T-helper 1 cell treated with Interleukin-12 subunit alpha and Interleukin-12 subunit beta and Interleukin-4 antibody, amounts not matched to agents 30 ng/mL and 1 ng/mL, for 36 hours (primary cell): ENCODE measurements around the gene PLEKHA4. TPM values are rescaled to one million over a fixed set of nuclear protein-coding genes. Genes with fewer than 3 reads are reported as not detected.
"Not testable (repeated sequence)": the region's sequence is repeated elsewhere in the genome, so short reads cannot be mapped to it uniquely, and the experiment has no call there.

Experiments
- intact Hi-C: fragments of 100-400 bp; cut with micrococcal nuclease; formaldehyde crosslinking; loops from one replicate; pipeline ENCODE4 v1.15.1; 2024
- total RNA-seq: library from RNA; stranded (reverse); gene quantifications from 2 replicates; pipeline ENCODE4 v1.2.3, GENCODE V29; 2022

The PLEKHA4 gene
- 1.3 and 3.2 TPM in 2 replicates for total RNA-seq

GRCh38 chr19:48868114-48868886 is at the start of gene PLEKHA4:
TSS of gene PLEKHA4 (minus strand) at chr19:48868617. CDS start at chr19:48867620, 997 bp downstream.
- intact Hi-C loops: no loop called here

GRCh38 chr19:48918071-48918470 is 49.7 kb upstream of the PLEKHA4 start:
- intact Hi-C loops: no loop called here

- intact Hi-C loops: no loop called here
These were observed 47.3 kb upstream of the PLEKHA4 start for GRCh38 chr19:48915757-48916156.

- intact Hi-C loops: no loop called here
These were observed 45.8 kb upstream of the PLEKHA4 start for GRCh38 chr19:48914181-48914580.

- intact Hi-C loops: loop anchor here (1.0 kb wide), 2 partner anchors 13 to 20 kb away; partner anchors contain the start of genes DHDH and NUCB1
These were observed 44.9 kb upstream of the PLEKHA4 start for GRCh38 chr19:48913114-48913889.

- intact Hi-C loops: no loop called here
These were observed 42.4 kb upstream of the PLEKHA4 start for GRCh38 chr19:48910803-48911202.

- intact Hi-C loops: not testable (repeated sequence)
These were observed 41.1 kb upstream of the PLEKHA4 start for GRCh38 chr19:48909424-48910077.

GRCh38 chr19:48907671-48908070 is 39.3 kb upstream of the PLEKHA4 start:
- intact Hi-C loops: no loop called here

- intact Hi-C loops: no loop called here
These were observed 37.9 kb upstream of the PLEKHA4 start for GRCh38 chr19:48906324-48906723.

- intact Hi-C loops: no loop called here
These were observed 37.2 kb upstream of the PLEKHA4 start for GRCh38 chr19:48905664-48906063.

GRCh38 chr19:48903788-48904187 is 35.4 kb upstream of the PLEKHA4 start:
- intact Hi-C loops: loop anchor here (5.0 kb wide), 2 partner anchors 66 to 266 kb away; partner anchors contain the start of genes DBP and HSD17B14

GRCh38 chr19:48902291-48902690 is 33.9 kb upstream of the PLEKHA4 start:
- intact Hi-C loops: loop anchor here (5.0 kb wide), 2 partner anchors 65 to 265 kb away; partner anchors contain the start of genes DBP and HSD17B14

GRCh38 chr19:48900477-48901406 is 32.3 kb upstream of the PLEKHA4 start:
- intact Hi-C loops: loop anchor here (1.0 to 5.0 kb wide), 11 partner anchors 13 to 263 kb away; partner anchors contain the start of genes BAX, DBP, DHDH and FTL

- intact Hi-C loops: loop anchor here (1.0 to 5.0 kb wide), 10 partner anchors 13 to 263 kb away; partner anchors contain the start of genes BAX, DBP, DHDH and FTL
These were observed 31.5 kb upstream of the PLEKHA4 start, which contains the start of gene NUCB1 for GRCh38 chr19:48899781-48900476. TSS of gene NUCB1 (plus strand) at chr19:48900312. CDS start at chr19:48900797, 485 bp downstream.

- intact Hi-C loops: not testable (repeated sequence)
These were observed 31.0 kb upstream of the PLEKHA4 start for GRCh38 chr19:48899386-48899749.

- intact Hi-C loops: no loop called here
These were observed 28.8 kb upstream of the PLEKHA4 start for GRCh38 chr19:48897181-48897580.

GRCh38 chr19:48896191-48896720 is 27.8 kb upstream of the PLEKHA4 start:
- intact Hi-C loops: no loop called here

- intact Hi-C loops: no loop called here
These were observed 26.8 kb upstream of the PLEKHA4 start for GRCh38 chr19:48895226-48895625.

- intact Hi-C loops: no loop called here
These were observed 22.1 kb upstream of the PLEKHA4 start for GRCh38 chr19:48890551-48890950.
